Measurements from ENCODE around the gene COX6B1. TPM values are rescaled to one million over a fixed set of nuclear protein-coding genes. Genes with fewer than 3 reads are reported as not detected.
A peak's percentile ranks its signal among the peaks of the same experiment; 100 is the strongest.

COX6B1 gene
- total and polyA plus RNA-seq, 2 of the 8 experiments (the other 6 are each of a cell fraction or from before 2014, with no cell fraction given), result 437 to 1,052 TPM

GRCh38 chr19:35639863-35640262 is 8.3 kb upstream of the COX6B1 start:
- no peaks in the 10 kb centered on the region for H3K9me3 ChIP-seq (ENCODE audit: insufficient read depth in 2 of 2, low read depth in 1 of 2, low read length in 1 of 2)
- H3K56ac ChIP-seq (replicated peaks; ENCODE audit: insufficient read length, low read depth, low read length), result no peak overlapping the region
- no peak overlapping the region for H3K9ac ChIP-seq (replicated peaks in 1 of 4; ENCODE audit: extremely low read depth in 1 of 4, low read depth in 3 of 4, low read length in 3 of 4)
- H4K5ac ChIP-seq (ENCODE audit: insufficient read length, low read depth, low read length), result no peak overlapping the region
- H2BK5ac ChIP-seq (ENCODE audit: low read depth, low read length), result peak overlapping the region; percentile 18
- H3K23me2 ChIP-seq (ENCODE audit: low read depth, low read length), result peaks cover 14% of the 10 kb centered on the region; the same call in 1 of the 2 replicates
- no peak overlapping the region for H3K4ac ChIP-seq (replicated peaks; ENCODE audit: insufficient read length, low read depth, low read length)
- peaks cover 0 to 2% of the 10 kb centered on the region in 2 experiments for H4K20me1 ChIP-seq (replicated peaks in 1 of 2; ENCODE audit: control insufficient read depth in 1 of 2, insufficient read depth in 2 of 2, low read length in 2 of 2)
- ChIA-PET POLR2A (ENCODE audit: partially characterized antibody) (interaction anchor here (1.5 kb wide), 1 partner anchor 8 kb away, joined by 4 read pairs; the partner anchor contains the start of gene COX6B1), CTCF (ENCODE audit: partially characterized antibody) (interaction anchor here (4.8 kb wide), 1 partner anchor 48 kb away, joined by 20 read pairs; no protein-coding TSS in a partner anchor)
- peak overlapping the region; percentile 37; the same call in 1 of the 2 replicates for H2BK20ac ChIP-seq (ENCODE audit: low read length)
- H3K23ac ChIP-seq (ENCODE audit: insufficient read length), result no peak overlapping the region
- H3K4me3 ChIP-seq (ENCODE audit: extremely low read depth in 1 of 4, insufficient read depth in 2 of 4, low read depth in 3 of 4, low read length in 4 of 4), result no peak overlapping the region
- no peak for FAIRE-seq
- peaks cover 3 to 15% (median 7%) of the 10 kb centered on the region in 4 experiments; a peak in 6 of 8 replicates for H3K36me3 ChIP-seq (ENCODE audit: control insufficient read depth in 2 of 4, insufficient read depth in 4 of 4, low read length in 3 of 4)
- H3K4me1 ChIP-seq (replicated peaks in 1 of 4; ENCODE audit: control insufficient read depth in 3 of 4, insufficient read depth in 4 of 4, low read length in 3 of 4), result peaks cover 4 to 23% (median 16%) of the 10 kb centered on the region in 4 experiments
- H2BK12ac ChIP-seq (ENCODE audit: low read depth, low read length), result peak overlapping the region; percentile 85
- H3K14ac ChIP-seq (ENCODE audit: insufficient read length), result no peak overlapping the region
- no peak overlapping the region for H2AFZ ChIP-seq (ENCODE audit: low read length)
- no peak overlapping the region for H2BK120ac ChIP-seq (replicated peaks; ENCODE audit: low read depth, low read length)
- H3K27ac ChIP-seq (ENCODE audit: low read depth, low read length), result no peak overlapping the region
- H4K91ac ChIP-seq (replicated peaks; ENCODE audit: insufficient read length, low read length), result no peak overlapping the region
- DNase-seq (ENCODE audit: low read depth in 1 of 2, low spot score in 2 of 2), result no peak
- TF ChIP-seq POLR2A (IDR thresholded peaks at IDR 0.05; ENCODE audit: control extremely low read depth in 1 of 2, low read depth in 2 of 2, low read length in 2 of 2) (peak in 1 of 2 experiments; percentile 8; a peak in 1 of 3 replicates), TCF12 (IDR thresholded peaks at IDR 0.05; ENCODE audit: low read depth, low read length) (no peak)
- H3K27me3 ChIP-seq (replicated peaks in 1 of 4; ENCODE audit: control insufficient read depth in 3 of 4, extremely low read depth in 1 of 4, insufficient read depth in 3 of 4, low read length in 3 of 4), result peaks cover 0 to 6% (median 3%) of the 10 kb centered on the region in 4 experiments; a peak in 3 of 7 replicates
- no peak overlapping the region for H3K4me2 ChIP-seq (ENCODE audit: insufficient read depth in 1 of 2, low read depth in 2 of 2, low read length in 2 of 2)
- 0 out of 2 replicates have a peak overlapping the region, but pooled peaks have one; percentile 39 for H2AK5ac ChIP-seq (ENCODE audit: low read depth, low read length)
- H3K79me2 ChIP-seq (ENCODE audit: control insufficient read depth in 1 of 2, insufficient read depth in 2 of 2, low read length in 2 of 2), result no peaks in the 10 kb centered on the region
- no peak overlapping the region for H3K18ac ChIP-seq (ENCODE audit: extremely low read depth, low read length)
- 86% methylated on average over 8 of the region's 8 CpGs; no CpG with 5 or more reads in 1 of the 2 experiments for WGBS, 2 experiments (ENCODE audit: extremely low coverage in 1 of 2, insufficient coverage in 1 of 2, insufficient read length in 1 of 2, insufficient replicate concordance in 2 of 2, low coverage in 1 of 2, low lambda C conversion rate in 2 of 2, missing lambda C conversion rate in 1 of 2)
- H2BK15ac ChIP-seq (ENCODE audit: low read length), result peak overlapping the region; percentile 81; the same call in 1 of the 2 replicates
- H4K8ac ChIP-seq (ENCODE audit: extremely low read depth, insufficient read depth, low read length), result no peak overlapping the region
- H3K79me1 ChIP-seq (ENCODE audit: low read depth, low read length), result no peaks in the 10 kb centered on the region
